Aorta (tissue), 5 donors: ENCODE measurements around the gene TBX10. TPM values are rescaled to one million over a fixed set of nuclear protein-coding genes. Genes with fewer than 3 reads are reported as not detected.
"Not testable (repeated sequence)": the region's sequence is repeated elsewhere in the genome, so short reads cannot be mapped to it uniquely, and the experiment has no call there.

Source experiments
- ATAC-seq: fragments of 200-7000 bp; cut with Tn5 transposase; one replicate; pipeline ENCODE4 v1.9.1; 2022; ENCODE audit warnings: moderate library complexity; ENCODE audit not compliant: low FRiP score
- DNase-seq, 2 donors: peaks; one replicate each; pipeline ENCODE4 v3.0.0-alpha.2; 2020
- H3K27ac ChIP-seq, 2 donors: one replicate each; pipeline ENCODE4 v1.5.1; 2013; ENCODE audit warnings: low read length in 2 of 2, mild to moderate bottlenecking in 2 of 2, moderate library complexity in 2 of 2, control low read depth in 1 of 2, inconsistent platforms in 1 of 2, low read depth in 1 of 2
- H3K27me3 ChIP-seq, 2 donors: one replicate each; pipeline ENCODE4 v1.6.1; 2013; ENCODE audit warnings: control low read depth in 1 of 2, low read length in 1 of 2, mild to moderate bottlenecking in 1 of 2, moderate library complexity in 1 of 2; ENCODE audit not compliant: insufficient read depth in 2 of 2, control insufficient read depth in 1 of 2
- H3K36me3 ChIP-seq, 2 donors: one replicate each; pipeline ENCODE4 v1.6.1; 2013; ENCODE audit warnings: control low read depth in 1 of 2, low read length in 1 of 2, mild to moderate bottlenecking in 1 of 2; ENCODE audit not compliant: insufficient read depth in 2 of 2, control insufficient read depth in 1 of 2
- H3K4me1 ChIP-seq, 2 donors: one replicate each; pipeline ENCODE4 v1.6.1; 2013; ENCODE audit warnings: low read length in 2 of 2, control low read depth in 1 of 2, mild to moderate bottlenecking in 1 of 2, moderate library complexity in 1 of 2; ENCODE audit not compliant: insufficient read depth in 2 of 2, control insufficient read depth in 1 of 2
- H3K4me3 ChIP-seq, 2 donors: one replicate each; pipeline ENCODE4 v1.5.1; 2013; ENCODE audit warnings: low read length in 2 of 2, control low read depth in 1 of 2, mild to moderate bottlenecking in 1 of 2
- H3K9me3 ChIP-seq: one replicate; pipeline ENCODE4 v1.6.1; 2013; ENCODE audit warnings: mild to moderate bottlenecking, low read length; ENCODE audit not compliant: control insufficient read depth
- WGBS, 2 donors: extraction: QIAGEN DNeasy Blood & Tissue Kit; methylation state at CpG; one replicate each; pipeline ENCODE4 v1.1.7; 2013; 5-methylcytosine and 5-hydroxymethylcytosine counted together
- intact Hi-C, 2 donors: fragments of 100-400 bp; cut with DNase I; formaldehyde crosslinking; loops; one replicate each; pipeline versions ENCODE4 v1.14.2 to v1.15.0; 2022
- polyA plus RNA-seq, 2 donors: library from polyadenylated mRNA; stranded (reverse); fragments of 200-250 nt; gene quantifications; one replicate each; pipeline ENCODE4 v1.2.3, GENCODE V29; 2013
- total RNA-seq, 2 donors: library from RNA; stranded (reverse); fragmentation: NEBNext Ultra II Directional; extraction: Animal tissue kit (Norgen Biotek cat#: 25700); gene quantifications; one replicate each; pipeline ENCODE4 v1.2.1, GENCODE V29; 2021
- donor health status: healthy with polysubstance abuse.
- donor health status: Bipolar disorder and iron deficiency.
- donor health status: DM: no; HTN: no; CAD: no.
- donor health status: DM: no; HTN: no; CAD: no.
- donor health status: DM: yes; HTN: yes; CAD: no.

The TBX10 gene
- total and polyA plus RNA-seq, 4 donors, result 0.23 to 5.4 TPM; not detected in 2

DNA sequence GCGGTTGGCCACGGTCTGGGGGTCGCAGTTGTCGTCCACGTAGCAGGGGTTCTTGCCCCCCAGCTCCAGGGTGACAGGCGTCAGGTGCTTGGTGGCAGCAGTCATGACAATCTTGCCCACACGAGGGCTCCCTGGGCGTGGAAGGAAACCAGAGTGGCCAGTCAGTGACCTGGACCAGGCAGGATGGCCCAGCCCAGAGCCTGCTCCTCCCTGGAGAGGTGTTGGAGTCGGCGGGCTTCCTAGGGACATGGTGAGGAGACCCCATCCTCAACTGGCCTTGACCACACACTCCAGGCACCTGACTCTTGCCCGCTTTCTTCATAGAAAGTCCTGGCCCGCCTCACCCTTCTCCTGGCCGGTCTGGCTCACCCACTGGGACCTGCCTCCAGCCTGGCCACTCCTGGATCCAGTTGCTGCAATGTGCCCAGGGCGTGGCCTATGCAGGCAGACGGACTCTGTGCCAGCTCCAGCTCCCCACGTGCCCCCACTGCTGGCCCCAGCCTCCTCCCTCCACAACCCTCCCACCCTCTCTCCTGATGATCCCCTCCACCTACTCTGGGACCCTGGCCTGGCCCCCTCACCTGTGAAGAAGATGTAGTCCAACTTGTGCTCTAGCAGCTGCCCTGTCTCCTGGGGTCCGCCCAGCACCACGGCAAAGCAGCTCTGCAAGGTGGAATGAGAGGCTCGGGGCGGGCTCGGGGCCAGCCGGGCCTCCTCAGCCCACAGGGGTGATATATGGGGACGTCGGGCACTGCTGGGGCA, 26.2 kb upstream of the TBX10 start:
- Histone ChIP-seq H3K4me3 (no peak overlapping the region), H3K27ac (no peak overlapping the region), H3K4me1 (no peaks in the 10 kb centered on the region), H3K36me3 (no peaks in the 10 kb centered on the region), H3K9me3 (no peaks in the 10 kb centered on the region), H3K27me3 (no peaks in the 10 kb centered on the region)
- no peak for DNase-seq
- no peak for ATAC-seq
- WGBS, 2 donors, result 81 to 82% methylated on average over 24 of the region's 24 CpGs
- intact Hi-C loops, result no loop called here

DNA sequence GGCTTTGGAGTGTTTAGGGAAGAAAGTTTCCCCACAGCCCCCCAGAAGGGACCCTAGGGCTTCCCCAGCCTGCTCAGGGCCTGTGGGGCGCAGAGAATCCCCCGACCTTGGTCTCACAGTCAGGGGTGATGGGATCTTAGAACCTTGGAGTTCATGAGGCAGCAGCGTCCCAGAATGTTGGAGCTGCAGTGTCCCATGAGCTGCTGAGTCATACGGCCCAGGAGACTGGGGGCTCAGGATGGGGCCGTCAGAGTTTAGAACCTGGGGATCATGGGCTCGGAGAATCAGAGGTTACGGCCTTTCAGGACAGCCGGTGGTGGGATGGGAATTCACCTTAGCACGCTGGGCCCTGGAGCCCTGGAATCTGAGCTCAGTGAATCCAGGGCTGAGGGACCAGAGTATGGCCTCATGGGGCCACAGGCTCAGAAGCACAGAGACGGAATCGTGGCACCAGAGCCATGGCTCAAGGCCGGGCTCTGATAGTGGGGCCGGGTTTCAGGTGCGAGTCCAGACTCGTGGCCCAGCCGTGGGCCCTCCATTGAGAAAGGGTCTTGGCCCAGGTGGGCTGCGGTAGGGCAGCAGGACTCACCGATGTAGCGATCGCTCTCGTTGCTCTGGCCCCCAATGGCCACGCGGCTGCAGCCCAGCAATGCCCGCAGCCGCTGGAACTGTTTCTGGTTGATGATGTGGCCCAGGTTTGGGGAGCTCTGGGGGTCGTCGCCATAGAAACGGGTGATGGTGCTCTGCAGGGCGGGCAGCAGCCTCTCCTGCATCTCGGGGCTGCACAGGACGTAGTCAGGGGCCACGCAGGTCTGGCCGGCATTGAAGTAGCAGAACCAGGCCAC, 25.4 kb upstream of the TBX10 start:
- ATAC-seq (no peak), DNase-seq (no peak)
- intact Hi-C loops, result loop anchor here in 1 of 2 donors (5.0 kb wide), 1 partner anchor 88 kb away; no protein-coding TSS in a partner anchor
- Histone ChIP-seq H3K4me1 (no peaks in the 10 kb centered on the region), H3K27me3 (no peaks in the 10 kb centered on the region), H3K36me3 (no peaks in the 10 kb centered on the region), H3K9me3 (no peaks in the 10 kb centered on the region), H3K4me3 (no peak overlapping the region), H3K27ac (no peak overlapping the region)
- WGBS, 2 donors, result 90 to 91% methylated on average over 31 to 33 of the region's 33 CpGs

DNA sequence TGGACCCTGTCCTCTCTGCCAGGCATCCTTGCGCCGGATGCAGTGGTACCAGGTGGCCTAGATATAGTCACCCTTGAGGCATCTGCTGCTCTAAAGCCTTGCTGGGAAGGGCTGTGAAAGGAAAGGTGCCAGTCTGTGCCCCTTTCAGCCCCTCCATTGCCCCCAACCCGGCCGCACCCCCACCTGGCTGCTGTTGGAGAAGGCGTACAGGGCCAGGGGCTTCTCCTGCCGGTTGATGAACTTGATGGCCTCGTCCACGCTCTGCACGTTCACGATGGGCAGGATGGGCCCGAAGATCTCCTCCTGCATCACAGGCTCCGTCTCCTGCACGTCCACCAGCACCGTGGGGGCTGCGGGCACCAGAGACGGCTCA, 24.6 kb upstream of the TBX10 start:
- no peak overlapping the region for H3K27ac ChIP-seq
- intact Hi-C loops, result loop anchor here in 1 of 2 donors (5.0 kb wide), 1 partner anchor 87 kb away; no protein-coding TSS in a partner anchor
- H3K27me3 ChIP-seq, result no peaks in the 10 kb centered on the region
- no peaks in the 10 kb centered on the region for H3K4me1 ChIP-seq
- DNase-seq (no peak), ATAC-seq (no peak)
- 87 to 91% methylated on average over 16 of the region's 16 CpGs for WGBS, 2 donors
- no peaks in the 10 kb centered on the region for H3K9me3 ChIP-seq
- no peak overlapping the region for H3K4me3 ChIP-seq
- no peaks in the 10 kb centered on the region for H3K36me3 ChIP-seq

DNA sequence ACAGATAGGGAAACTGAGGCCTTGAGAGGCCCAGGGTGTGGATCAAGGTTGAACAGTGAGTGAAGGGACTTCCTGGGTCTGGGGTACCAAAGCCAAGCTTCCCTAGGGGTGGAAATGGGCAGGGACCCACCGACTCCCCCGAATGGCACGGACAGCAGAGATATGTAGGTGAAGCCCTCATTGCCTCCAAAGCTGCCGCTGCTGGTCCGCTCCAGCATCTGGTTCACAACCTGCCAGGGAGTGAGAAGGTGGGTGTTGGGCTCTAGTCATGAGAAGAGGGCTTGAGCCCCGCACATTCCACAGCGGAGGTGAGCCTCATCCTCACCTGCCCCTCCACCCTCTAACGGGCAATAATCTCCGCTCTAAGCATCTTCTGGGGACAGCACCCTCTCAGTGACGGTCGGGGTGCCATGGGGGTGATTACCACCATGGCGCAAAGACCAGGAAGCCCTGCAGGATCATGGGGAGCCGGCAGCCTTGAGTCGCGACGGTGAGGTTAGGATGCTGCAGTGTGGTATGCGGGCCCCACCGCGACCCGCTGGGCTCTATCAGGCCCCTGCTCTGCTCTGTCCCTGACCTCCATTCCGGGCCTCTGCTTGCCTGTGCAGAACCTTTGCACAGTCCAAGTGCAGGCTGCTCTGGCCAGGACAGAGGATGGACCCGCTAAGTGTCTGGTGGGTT, 24.1 kb upstream of the TBX10 start:
- Histone ChIP-seq H3K27ac (no peak overlapping the region), H3K9me3 (no peaks in the 10 kb centered on the region), H3K4me1 (no peaks in the 10 kb centered on the region), H3K4me3 (no peak overlapping the region), H3K27me3 (no peaks in the 10 kb centered on the region), H3K36me3 (no peaks in the 10 kb centered on the region)
- DNase-seq (no peak), ATAC-seq (no peak)
- intact Hi-C loops, result loop anchor here in 1 of 2 donors (5.0 kb wide), 1 partner anchor 86 kb away; no protein-coding TSS in a partner anchor
- whole genome bisulfite sequencing, 2 donors, result 91 to 93% methylated on average over 22 of the region's 22 CpGs

DNA sequence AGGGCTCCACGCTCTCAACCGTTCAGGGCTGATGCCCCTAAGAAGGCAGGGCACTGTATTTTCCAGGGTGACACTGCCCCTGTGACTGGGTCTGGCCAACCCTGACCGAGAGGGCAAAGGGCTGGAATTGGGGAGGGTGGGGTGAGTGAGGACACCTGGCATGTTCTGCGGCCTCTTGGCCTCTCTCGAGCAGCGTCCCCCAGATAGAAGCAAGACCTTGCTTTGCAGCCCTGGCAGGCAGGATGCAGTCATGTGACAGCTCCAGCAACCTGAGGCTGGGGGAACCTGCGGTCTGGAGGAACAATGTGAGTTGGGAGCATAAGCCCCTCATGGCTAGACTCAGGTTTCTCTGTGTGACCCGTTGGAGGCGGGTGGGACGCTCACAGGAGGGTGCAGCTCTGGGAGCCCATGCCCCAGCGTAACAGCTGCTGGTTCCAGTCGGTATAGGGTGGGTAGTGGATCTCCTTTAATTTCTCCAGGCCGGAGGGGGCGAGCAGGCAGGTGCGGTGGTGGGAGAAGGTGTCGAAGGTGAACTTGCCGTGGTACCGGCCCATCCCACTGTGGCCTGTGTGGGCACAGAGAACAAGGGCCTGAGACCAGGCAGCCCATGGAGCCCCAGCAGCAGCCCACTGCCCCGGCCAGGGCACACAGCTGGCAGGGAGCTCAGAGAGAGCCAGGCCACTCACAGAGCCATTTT, 23.4 kb upstream of the TBX10 start:
- intact Hi-C loops, result loop anchor here in 1 of 2 donors (5.0 kb wide), 1 partner anchor 86 kb away; no protein-coding TSS in a partner anchor
- Histone ChIP-seq H3K4me1 (no peaks in the 10 kb centered on the region), H3K4me3 (no peak overlapping the region), H3K9me3 (no peaks in the 10 kb centered on the region), H3K27ac (no peak overlapping the region), H3K27me3 (no peaks in the 10 kb centered on the region), H3K36me3 (no peaks in the 10 kb centered on the region)
- no peak for ATAC-seq
- DNase-seq, result no peak
- 84% methylated on average over 19 of the region's 19 CpGs for WGBS, 2 donors

DNA sequence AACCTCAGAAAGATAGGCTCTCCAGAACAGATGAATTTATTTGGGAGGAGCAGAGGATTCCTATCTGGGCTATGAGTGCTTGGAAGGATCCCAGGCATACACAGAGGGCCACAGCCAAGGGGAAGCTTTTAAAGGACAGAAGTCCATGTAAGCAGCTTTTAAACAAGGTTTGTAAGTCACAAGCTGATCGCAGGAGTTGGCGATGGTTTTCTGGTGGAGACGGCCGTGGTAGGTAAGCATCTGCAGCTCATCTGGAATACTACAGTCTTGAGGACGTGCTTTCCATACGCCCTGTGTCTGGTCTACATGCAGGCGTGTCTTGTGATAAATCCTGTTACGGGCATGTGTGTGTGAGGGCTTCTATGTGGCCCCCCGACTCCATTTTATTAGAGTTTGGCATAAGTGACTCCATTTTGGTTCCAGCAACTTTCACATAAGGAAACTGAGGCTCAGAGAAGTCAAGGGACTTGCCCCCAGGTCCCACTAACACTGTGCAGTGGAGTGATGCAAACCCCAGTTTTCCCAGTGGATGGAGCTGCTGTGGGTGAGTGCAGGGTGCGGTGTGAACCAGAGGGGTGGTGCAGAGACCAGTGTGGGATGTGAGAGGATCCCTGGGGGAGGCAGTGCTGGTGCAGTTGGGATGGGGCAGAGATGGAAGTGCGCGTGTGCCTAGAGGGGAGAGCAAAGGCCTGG, 22.7 kb upstream of the TBX10 start:
- Histone ChIP-seq H3K36me3 (no peaks in the 10 kb centered on the region), H3K27me3 (no peaks in the 10 kb centered on the region), H3K4me1 (no peaks in the 10 kb centered on the region), H3K27ac (no peak overlapping the region), H3K9me3 (no peaks in the 10 kb centered on the region), H3K4me3 (no peak overlapping the region)
- intact Hi-C loops, result loop anchor here in 1 of 2 donors (5.0 kb wide), 1 partner anchor 85 kb away; no protein-coding TSS in a partner anchor
- DNase-seq, result no peak
- WGBS, 2 donors, result 87 to 88% methylated on average over 12 of the region's 12 CpGs
- no peak for ATAC-seq

DNA sequence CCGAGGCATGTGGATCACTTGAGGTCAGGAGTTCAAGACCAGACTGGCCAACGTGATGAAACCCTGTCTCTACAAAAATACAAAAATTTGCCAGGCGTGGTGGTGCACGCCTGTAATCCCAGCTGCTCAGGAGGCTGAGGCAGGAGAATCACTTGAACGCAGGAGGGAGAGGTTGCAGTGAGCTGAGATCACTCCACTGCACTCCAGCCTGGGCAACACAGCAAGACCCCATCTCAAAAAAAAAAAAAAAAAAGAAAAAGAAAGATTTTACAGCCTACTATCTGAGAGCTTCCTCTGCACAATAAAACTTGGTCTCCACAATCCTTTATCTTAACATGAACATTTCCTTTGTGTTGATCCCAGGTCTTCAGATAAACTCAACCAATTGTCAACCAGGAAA, 21.2 kb upstream of the TBX10 start:
- DNase-seq, H3K4me1 ChIP-seq, H3K4me3 ChIP-seq, ATAC-seq, H3K27ac ChIP-seq, H3K9me3 ChIP-seq, H3K36me3 ChIP-seq, H3K27me3 ChIP-seq: not testable (repeated sequence)
- intact Hi-C loops, result loop anchor here in 1 of 2 donors (5.0 kb wide), 1 partner anchor 83 kb away; no protein-coding TSS in a partner anchor
- WGBS, 2 donors, result 70 to 79% methylated on average over 5 of the region's 5 CpGs
